GM12878 (cell line): ENCODE data around the gene SLC7A10. TPM values are rescaled to one million over a fixed set of nuclear protein-coding genes. Genes with fewer than 3 reads are reported as not detected.

Experiments used
- ATAC-seq: fragments of 200-7000 bp; cut with Tn5 transposase; 3 replicates; pipeline ENCODE4 v1.9.1; 2020; ENCODE audit warnings: mild to moderate bottlenecking, moderate library complexity
- BruUV-seq: library from RNA; stranded (reverse); fragments of 400-500 nt; replicated peaks from 2 replicates; lab custom pipeline; 2021; lab: Mats Ljungman, UMichigan
- CTCF ChIA-PET: fragments of 300-600 bp; sonication (Branson Sonifier 250); formaldehyde crosslinking; extraction: SDS; loops from one replicate; lab custom pipeline; 2021; ENCODE audit warnings: inconsistent platforms; lab: Yijun Ruan, JAX
- POLR2A ChIA-PET: fragments of 350-600 bp; formaldehyde crosslinking; extraction: SDS; loops from one replicate; lab custom pipeline; 2021; ENCODE audit warnings: inconsistent platforms; lab: Charles Lee
- RAD21 ChIA-PET: fragments of 300-600 bp; sonication (Branson Sonifier 250); formaldehyde crosslinking; loops from one replicate; lab custom pipeline; 2023; ENCODE audit warnings: antibody characterized with exemption; ENCODE audit not compliant: unreplicated experiment; lab: Charles Lee
- SMC1A ChIA-PET: fragments of 300-600 bp; sonication (Branson Sonifier 250); formaldehyde crosslinking; loops from one replicate; lab custom pipeline; 2023; ENCODE audit not compliant: unreplicated experiment, uncharacterized antibody; lab: Charles Lee
- DNase-seq: peaks from one replicate; pipeline ENCODE4 v3.0.0-alpha.2; 2011; ENCODE audit warnings: low read depth, low spot score
- FAIRE-seq: peaks from 3 replicates; lab custom pipeline; 2011; peaks lifted over from hg19 to GRCh38; lab: Jason Lieb, UNC
- H2AFZ ChIP-seq: 2 replicates; pipeline ENCODE4 v1.6.0; 2011; ENCODE audit warnings: low read depth, low read length, control low read depth; ENCODE audit not compliant: control insufficient read depth
- H3K27ac ChIP-seq: 2 replicates; pipeline ENCODE4 v1.5.1; 2011; ENCODE audit warnings: control low read depth; ENCODE audit not compliant: control insufficient read depth, insufficient read depth
- H3K27me3 ChIP-seq, 2 experiments: replicated peaks in 1 of 2; 2 replicates each; pipeline versions ENCODE4 v1.6.0 to v1.6.1; 2011; ENCODE audit warnings: low read length in 1 of 2; ENCODE audit not compliant: control insufficient read depth in 2 of 2, insufficient read depth in 2 of 2
- H3K36me3 ChIP-seq, 2 experiments: 2 replicates each; pipeline ENCODE4 v1.5.1; 2011; ENCODE audit warnings: low read length in 1 of 2; ENCODE audit not compliant: control insufficient read depth in 2 of 2, insufficient read depth in 2 of 2
- H3K4me1 ChIP-seq: 2 replicates; pipeline ENCODE4 v1.6.1; 2011; ENCODE audit warnings: mild to moderate bottlenecking, low read length, moderate library complexity, mixed read lengths; ENCODE audit not compliant: control insufficient read depth, insufficient read depth
- H3K4me2 ChIP-seq: 2 replicates; pipeline ENCODE4 v1.6.0; 2011; ENCODE audit warnings: control low read depth; ENCODE audit not compliant: control insufficient read depth, insufficient read depth
- H3K4me3 ChIP-seq: fragments of 200-600 bp; sonication (generic); 2 replicates; pipeline ENCODE4 v1.5.1; 2016
- H3K79me2 ChIP-seq: 2 replicates; pipeline ENCODE4 v1.6.0; 2011; ENCODE audit warnings: low read length; ENCODE audit not compliant: control insufficient read depth, insufficient read depth
- H3K9ac ChIP-seq: 2 replicates; pipeline ENCODE4 v1.8.0; 2011; ENCODE audit warnings: low read length, control low read depth, mixed read lengths; ENCODE audit not compliant: control insufficient read depth, insufficient read depth
- H3K9me3 ChIP-seq: replicated peaks from 3 replicates; pipeline ENCODE4 v1.5.1; 2011; ENCODE audit warnings: mild to moderate bottlenecking, low read length; ENCODE audit not compliant: control insufficient read depth, insufficient read depth
- H4K20me1 ChIP-seq: 2 replicates; pipeline ENCODE4 v1.6.0; 2011; ENCODE audit not compliant: control insufficient read depth, insufficient read depth
- BCLAF1 ChIP-seq: fragments of 450-650 bp; IDR thresholded peaks from 2 replicates; pipeline ENCODE4 v1.6.1; 2017; ENCODE audit warnings: antibody characterized with exemption, mild to moderate bottlenecking, moderate library complexity
- BHLHE40 ChIP-seq, 2 experiments: fragments of 450-650 bp in 1 of 2; IDR thresholded peaks; 2 replicates each; pipeline ENCODE4 v1.6.1; 2011 to 2017; ENCODE audit warnings: low read depth in 2 of 2, borderline replicate concordance in 1 of 2, improper control_type of control experiment in 1 of 2, low read length in 1 of 2, mild to moderate bottlenecking in 1 of 2
- CTCF ChIP-seq, 3 experiments: IDR thresholded peaks in 2 of 3; conservative IDR thresholded peaks in 1 of 3; 2 replicates each; pipeline ENCODE4 v1.5.1; 2011; ENCODE audit warnings: low read depth in 3 of 3, low read length in 3 of 3, mild to moderate bottlenecking in 3 of 3, control low read depth in 2 of 3, moderate library complexity in 2 of 3, inconsistent platforms in 1 of 3, mixed read lengths in 1 of 3; ENCODE audit not compliant: control insufficient read depth in 2 of 3, insufficient read depth in 1 of 3; ENCODE audit errors: extremely low read depth in 1 of 3
- RELA ChIP-seq: fragments of 450-650 bp; IDR thresholded peaks from 2 replicates; pipeline ENCODE4 v1.8.0; 2014; ENCODE audit warnings: borderline replicate concordance; ENCODE audit not compliant: partially characterized antibody
- TAF1 ChIP-seq: IDR thresholded peaks from 2 replicates; pipeline ENCODE4 v1.6.1; 2011; ENCODE audit warnings: mild to moderate bottlenecking, low read depth, low read length, borderline replicate concordance
- WGBS: methylation state at CpG from one replicate; pipeline ENCODE4 v1.1.6; 2016; ENCODE audit warnings: low lambda C conversion rate; ENCODE audit not compliant: insufficient replicate concordance, insufficient coverage; ENCODE audit errors: missing lambda C conversion rate; 5-methylcytosine and 5-hydroxymethylcytosine counted together
- in situ Hi-C: fragments of 300-500 bp; cut with MboI; formaldehyde crosslinking; loops from 9 replicates; pipeline ENCODE4 v1.14.3; 2018; ENCODE audit warnings: mixed read lengths
- intact Hi-C: fragments of 100-400 bp; cut with micrococcal nuclease; formaldehyde crosslinking; loops from one replicate; pipeline ENCODE4 v1.14.2; 2022; ENCODE audit not compliant: unreplicated experiment
- polyA plus RNA-seq, 11 experiments: library from polyadenylated mRNA; depleted of rRNA in 4 of 11; unstranded in 6 of 11; stranded (reverse) in 5 of 11; fragments of >200 nt; fragmentation: Nextera tagmentation in 4 of 11; fragmentation: Illumina TruSeq in 1 of 11; extraction: Ambion mirVana in 4 of 11; extraction: Trizol in 1 of 11; gene quantifications; 1 replicate in 1 of 11; 2 replicates in 10 of 11; pipeline versions ENCODE4 v1.2.1 to v1.2.3, GENCODE V29; 2011 to 2016; ENCODE audit warnings: inconsistent platforms in 2 of 11, missing spikeins in 2 of 11, low read depth in 1 of 11
- total RNA-seq, 4 experiments: library from RNA; depleted of rRNA in 3 of 4; stranded (reverse); fragments of >200 nt in 3 of 4; fragmentation: Illumina TruSeq in 1 of 4; extraction: Trizol in 1 of 4; gene quantifications; 2 replicates each; pipeline versions ENCODE4 v1.2.1 to v1.2.3, GENCODE V29; 2013 to 2021

The SLC7A10 gene
- total and polyA plus RNA-seq, 10 of the 15 experiments (the other 5 are each of a cell fraction or from before 2014, with no cell fraction given), result not detected

DNA sequence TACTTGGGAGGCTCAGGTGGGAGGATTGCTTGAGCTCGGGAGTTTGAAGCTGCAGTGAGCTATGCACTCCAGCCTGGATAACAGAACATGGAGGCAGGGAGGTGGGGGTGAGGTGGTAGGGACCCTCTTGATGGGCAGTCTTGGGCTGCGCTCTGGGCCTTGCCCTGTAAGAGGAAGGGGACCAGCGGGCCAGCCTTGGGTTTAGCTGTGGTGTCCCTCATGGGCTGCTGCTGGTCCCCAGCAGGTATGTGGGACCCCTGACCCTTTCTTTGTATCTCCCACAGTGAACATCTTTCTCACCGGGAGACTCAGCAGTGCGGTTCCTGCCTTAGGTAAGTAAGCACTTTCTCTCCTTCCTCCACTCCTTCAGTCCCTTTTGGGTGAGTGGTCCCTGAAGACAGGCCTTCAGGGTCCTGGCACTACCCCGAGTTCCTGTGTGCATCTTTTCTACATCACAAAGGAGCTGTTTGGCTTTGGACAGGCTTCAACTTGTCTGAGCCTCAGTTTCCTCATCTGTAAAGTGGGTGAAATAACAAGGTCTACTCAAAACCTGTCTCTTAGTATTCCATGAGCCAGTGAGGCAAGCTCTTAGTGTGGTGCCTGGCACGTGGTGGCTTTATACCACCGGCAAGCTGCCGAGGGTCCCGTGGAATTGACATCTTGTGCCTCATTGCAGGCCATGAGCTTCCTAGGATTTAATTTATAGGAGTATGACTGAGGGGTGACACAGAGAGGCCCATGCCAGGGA is 29.0 kb downstream of the SLC7A10 start:
- H3K27me3 ChIP-seq, result peaks cover 0 to 3% of the 10 kb centered on the region in 2 experiments; a peak in 3 of 4 replicates
- peaks cover 5% of the 10 kb centered on the region for H3K4me1 ChIP-seq
- DNase-seq (no peak), FAIRE-seq (no peak), ATAC-seq (no peak)
- ChIA-PET RAD21 (interaction anchor here (0.9 to 1.4 kb wide), 2 partner anchors 12 to 37 kb away, joined by 3 read pairs; no protein-coding TSS in a partner anchor), SMC1A (interaction anchor here (1.4 kb wide), 1 partner anchor 20 kb away, joined by 6 read pairs; no protein-coding TSS in a partner anchor), CTCF (interaction anchor here (1.2 to 3.2 kb wide), 6 partner anchors 9 to 220 kb away, joined by 3 to 21 read pairs (median 3); no protein-coding TSS in a partner anchor), POLR2A (interaction anchor here (0.5 kb wide), 1 partner anchor 616 kb away, joined by 6 read pairs; no protein-coding TSS in a partner anchor)
- in situ Hi-C loops, result no loop called here
- H3K79me2 ChIP-seq, result no peaks in the 10 kb centered on the region
- H3K36me3 ChIP-seq, result no peaks in the 10 kb centered on the region
- 62% methylated on average over 9 of the region's 10 CpGs for WGBS
- BruUV-seq, result no TSS peak
- TF ChIP-seq TAF1 (no peak), RELA (no peak), BCLAF1 (no peak), CTCF (IDR thresholded peaks at IDR 0.05 in 2 of 3, conservative IDR thresholded peaks at IDR 0.05 in 1 of 3; ENCODE audit: control insufficient read depth in 2 of 3, extremely low read depth in 1 of 3, insufficient read depth in 1 of 3, low read depth in 3 of 3, low read length in 3 of 3) (no peak), BHLHE40 (IDR thresholded peaks at IDR 0.05; ENCODE audit: borderline replicate concordance in 1 of 2, low read depth in 2 of 2, low read length in 1 of 2) (no peak)
- no peak overlapping the region for H3K9ac ChIP-seq
- intact Hi-C loops, result no loop called here
- H4K20me1 ChIP-seq, result no peaks in the 10 kb centered on the region
- H3K4me2 ChIP-seq, result no peak overlapping the region
- no peak overlapping the region for H3K4me3 ChIP-seq
- H3K27ac ChIP-seq, result no peak overlapping the region
- H2AFZ ChIP-seq, result no peak overlapping the region
- no peaks in the 10 kb centered on the region for H3K9me3 ChIP-seq
